Suppressor macrophage (primary cell): ENCODE measurements around the gene P2RX4.
"Not testable (repeated sequence)": the region's sequence is repeated elsewhere in the genome, so short reads cannot be mapped to it uniquely, and the experiment has no call there.

Experiments used
- DNase-seq, 4 experiments: peaks; one replicate each; pipeline ENCODE4 v3.0.0-alpha.2; 2020 to 2022

The P2RX4 gene

GRCh38 chr12:121223292-121224285, 13.7 kb downstream of the P2RX4 start:
- DNase-seq, result peak in 3 of 4 experiments; percentile 27 to 51 (median 34)

GRCh38 chr12:121224591-121224990, 14.7 kb downstream of the P2RX4 start:
- no peak for DNase-seq

- DNase-seq, result no peak
These were observed 16.5 kb downstream of the P2RX4 start for GRCh38 chr12:121226399-121226798.

- DNase-seq, result not testable (repeated sequence)
These were observed 16.9 kb downstream of the P2RX4 start for GRCh38 chr12:121226871-121227270.

GRCh38 chr12:121227294-121227693, 17.4 kb downstream of the P2RX4 start:
- DNase-seq, result no peak

GRCh38 chr12:121228919-121229665, 19.2 kb downstream of the P2RX4 start:
- no peak for DNase-seq

- DNase-seq, result peak; percentile 79 to 90 (median 85)
These were observed 20.1 kb downstream of the P2RX4 start for GRCh38 chr12:121229826-121230537.

- no peak for DNase-seq
These were observed 20.6 kb downstream of the P2RX4 start for GRCh38 chr12:121230538-121230907.

GRCh38 chr12:121232163-121232562, 22.2 kb downstream of the P2RX4 start:
- DNase-seq, result no peak

- no peak for DNase-seq
These were observed 23.2 kb downstream of the P2RX4 start for GRCh38 chr12:121232977-121233627.

GRCh38 chr12:121233628-121234020, 23.7 kb downstream of the P2RX4 start:
- DNase-seq, result no peak

GRCh38 chr12:121236776-121237175, 26.8 kb downstream of the P2RX4 start:
- no peak for DNase-seq

- no peak for DNase-seq
These were observed 27.5 kb downstream of the P2RX4 start for GRCh38 chr12:121237415-121237814.

GRCh38 chr12:121238086-121238485, 28.2 kb downstream of the P2RX4 start:
- no peak for DNase-seq

GRCh38 chr12:121238604-121239350, 28.8 kb downstream of the P2RX4 start:
- DNase-seq, result peak in 1 of 4 experiments; percentile 56

- peak; percentile 79 to 88 (median 84) for DNase-seq
These were observed 29.6 kb downstream of the P2RX4 start for GRCh38 chr12:121239351-121240061.

- DNase-seq, result no peak
These were observed 30.1 kb downstream of the P2RX4 start for GRCh38 chr12:121240062-121240420.

GRCh38 chr12:121240484-121241101, 30.7 kb downstream of the P2RX4 start:
- peak; percentile 73 to 92 (median 84) for DNase-seq

- DNase-seq, result peak; percentile 28 to 61 (median 50)
These were observed 31.4 kb downstream of the P2RX4 start for GRCh38 chr12:121241156-121241970.

GRCh38 chr12:121245031-121245430, 35.1 kb downstream of the P2RX4 start:
- DNase-seq, result no peak
